COLO668 (cell line): Measurements from ENCODE around the gene NISCH.

Experiments
- DNase-seq: peaks from one replicate; lab custom pipeline; 2025; ENCODE audit not compliant: unreplicated experiment; lab: John Stamatoyannopoulos, UW

Gene NISCH

GRCh38 chr3:52447512-52448355, 7.7 kb upstream of the NISCH start:
- DNase-seq: no peak

- no peak for DNase-seq
Measured at GRCh38 chr3:52450489-52451236, 4.7 kb upstream of the NISCH start.

GRCh38 chr3:52451237-52452083, 3.9 kb upstream of the NISCH start:
- no peak for DNase-seq

GRCh38 chr3:52452126-52452525, 3.3 kb upstream of the NISCH start:
- no peak for DNase-seq

- no peak for DNase-seq
Measured at GRCh38 chr3:52452570-52453221, 2.7 kb upstream of the NISCH start.

GRCh38 chr3:52453496-52454249, 1.7 kb upstream of the NISCH start, which contains the start of gene TNNC1:
TSS of gene TNNC1 (minus strand) at chr3:52454041. CDS start at chr3:52454015, 26 bp downstream.
- no peak for DNase-seq

GRCh38 chr3:52454250-52454937, 1.0 kb upstream of the NISCH start:
- DNase-seq: no peak

GRCh38 chr3:52454938-52455282, 494 bp upstream of the NISCH start:
- no peak for DNase-seq

- DNase-seq: no peak
Measured at GRCh38 chr3:52456169-52456799, 880 bp downstream of the NISCH start.

GRCh38 chr3:52456800-52457183, 1.4 kb downstream of the NISCH start:
- no peak for DNase-seq

- DNase-seq: no peak
Measured at GRCh38 chr3:52458031-52458760, 2.8 kb downstream of the NISCH start.

GRCh38 chr3:52458770-52459545, 3.6 kb downstream of the NISCH start:
- no peak for DNase-seq

GRCh38 chr3:52461874-52462273, 6.5 kb downstream of the NISCH start:
- DNase-seq: no peak

GRCh38 chr3:52463416-52463815, 8.0 kb downstream of the NISCH start:
- no peak for DNase-seq

- no peak for DNase-seq
Measured at GRCh38 chr3:52468336-52468735, 12.9 kb downstream of the NISCH start.

GRCh38 chr3:52469001-52469400, 13.6 kb downstream of the NISCH start:
- DNase-seq: no peak

- DNase-seq: no peak
Measured at GRCh38 chr3:52470920-52471319, 15.5 kb downstream of the NISCH start.
